Neuronal stem cell (in vitro differentiated cells): ENCODE data around the gene DNAAF2.

ENCODE experiments used
- DNase-seq: peaks from one replicate; pipeline ENCODE4 v3.0.0-alpha.2; 2013; ENCODE audit warnings: low spot score
- H2AFZ ChIP-seq: one replicate; pipeline ENCODE4 v1.6.1; 2013; ENCODE audit warnings: mild to moderate bottlenecking, low read length, inconsistent platforms
- H2AK5ac ChIP-seq: 2 replicates; pipeline ENCODE4 v1.6.1; 2013; ENCODE audit warnings: low read depth, mild to moderate bottlenecking, inconsistent platforms, low read length, moderate library complexity, mixed read lengths
- H2BK120ac ChIP-seq: 2 replicates; pipeline ENCODE4 v1.6.1; 2013; ENCODE audit warnings: low read depth, mild to moderate bottlenecking, inconsistent platforms, low read length, moderate library complexity, mixed read lengths
- H2BK12ac ChIP-seq: one replicate; pipeline ENCODE4 v1.6.1; 2013; ENCODE audit warnings: low read length, inconsistent platforms
- H2BK15ac ChIP-seq: 2 replicates; pipeline ENCODE4 v1.6.1; 2013; ENCODE audit warnings: mild to moderate bottlenecking, low read length, inconsistent platforms, mixed read lengths
- H2BK5ac ChIP-seq: one replicate; pipeline ENCODE4 v1.6.1; 2013; ENCODE audit warnings: inconsistent platforms, mild to moderate bottlenecking, low read length, moderate library complexity
- H3K14ac ChIP-seq: one replicate; pipeline ENCODE4 v1.6.1; 2013; ENCODE audit warnings: low read length, inconsistent platforms
- H3K18ac ChIP-seq: 2 replicates; pipeline ENCODE4 v1.6.1; 2013; ENCODE audit warnings: low read length, inconsistent platforms
- H3K23ac ChIP-seq: 2 replicates; pipeline ENCODE4 v1.6.1; 2013; ENCODE audit warnings: low read depth, mild to moderate bottlenecking, mixed read lengths, low read length, inconsistent platforms; ENCODE audit not compliant: poor library complexity
- H3K27ac ChIP-seq: replicated peaks from 3 replicates; pipeline ENCODE4 v1.5.1; 2013; ENCODE audit warnings: low read length, inconsistent platforms
- H3K27me3 ChIP-seq, 3 experiments: 2 replicates each; pipeline ENCODE4 v1.6.1; 2013; ENCODE audit warnings: low read length in 3 of 3, mild to moderate bottlenecking in 2 of 3, inconsistent platforms in 1 of 3, low read depth in 1 of 3, mixed read lengths in 1 of 3, moderate library complexity in 1 of 3; ENCODE audit not compliant: control insufficient read depth in 3 of 3, insufficient read depth in 3 of 3
- H3K36me3 ChIP-seq, 2 donors: replicated peaks in 1 of 2; 2 replicates each; pipeline ENCODE4 v1.6.1; 2013; ENCODE audit warnings: low read length in 2 of 2; ENCODE audit not compliant: control insufficient read depth in 2 of 2, insufficient read depth in 2 of 2
- H3K4ac ChIP-seq: 2 replicates; pipeline ENCODE4 v1.6.1; 2013; ENCODE audit warnings: inconsistent platforms, mild to moderate bottlenecking, low read length, moderate library complexity
- H3K4me1 ChIP-seq, 2 donors: 1 replicate in 1 of 2; 2 replicates in 1 of 2; pipeline ENCODE4 v1.6.1; 2013; ENCODE audit warnings: low read length in 2 of 2, low read depth in 1 of 2; ENCODE audit not compliant: control insufficient read depth in 2 of 2, insufficient read depth in 1 of 2
- H3K4me2 ChIP-seq: one replicate; pipeline ENCODE4 v1.6.1; 2013; ENCODE audit warnings: mild to moderate bottlenecking, low read length, inconsistent platforms; ENCODE audit not compliant: insufficient read depth, poor library complexity, severe bottlenecking
- H3K4me3 ChIP-seq, 2 donors: 2 replicates each; pipeline ENCODE4 v1.5.1; 2013; ENCODE audit warnings: low read length in 2 of 2, mild to moderate bottlenecking in 2 of 2, inconsistent platforms in 1 of 2, moderate library complexity in 1 of 2
- H3K79me1 ChIP-seq: one replicate; pipeline ENCODE4 v1.6.1; 2013; ENCODE audit warnings: low read depth, mild to moderate bottlenecking, inconsistent platforms, low read length, moderate library complexity
- H3K9ac ChIP-seq: one replicate; pipeline ENCODE4 v1.6.1; 2013; ENCODE audit warnings: mild to moderate bottlenecking, low read depth, low read length, inconsistent platforms; ENCODE audit not compliant: poor library complexity
- H3K9me3 ChIP-seq, 2 donors: replicated peaks in 1 of 2; 2 replicates each; pipeline versions ENCODE3 to v1.6.1; 2013; ENCODE audit warnings: low read length in 2 of 2, mild to moderate bottlenecking in 2 of 2, inconsistent platforms in 1 of 2, low read depth in 1 of 2, mixed read lengths in 1 of 2, moderate library complexity in 1 of 2; ENCODE audit not compliant: control insufficient read depth in 2 of 2, insufficient read depth in 1 of 2
- H4K8ac ChIP-seq: one replicate; pipeline ENCODE4 v1.6.1; 2013; ENCODE audit warnings: low read depth, mild to moderate bottlenecking, inconsistent platforms, low read length, moderate library complexity
- H4K91ac ChIP-seq: one replicate; pipeline ENCODE4 v1.6.1; 2013; ENCODE audit warnings: low read length, low read depth, mild to moderate bottlenecking, inconsistent platforms; ENCODE audit not compliant: poor library complexity
- WGBS, 2 donors: extraction: QIAGEN DNeasy Blood & Tissue Kit; methylation state at CpG; one replicate each; pipeline ENCODE4 v1.1.7; 2013; ENCODE audit warnings: missing lambda C conversion rate in 2 of 2, mixed read lengths in 1 of 2; ENCODE audit not compliant: insufficient read length in 2 of 2, insufficient replicate concordance in 1 of 2; ENCODE audit errors: extremely low coverage in 2 of 2; 5-methylcytosine and 5-hydroxymethylcytosine counted together

The DNAAF2 gene

GRCh38 chr14:49621114-49621881 lies 13.7 kb downstream of the DNAAF2 start:
- peak overlapping the region; percentile 86 for H3K14ac ChIP-seq
- no peak overlapping the region for H4K8ac ChIP-seq
- H2BK15ac ChIP-seq, result peak overlapping the region; percentile 92
- peaks cover 2 to 15% of the 10 kb centered on the region in 2 donors for H3K4me1 ChIP-seq
- H3K36me3 ChIP-seq, result peaks cover 6 to 77% of the 10 kb centered on the region in 2 donors
- H4K91ac ChIP-seq, result no peak overlapping the region
- no peak for DNase-seq
- peak overlapping the region; percentile 76 to 98 for H3K4me3 ChIP-seq
- no peak overlapping the region for H2BK12ac ChIP-seq
- no CpG with 5 or more reads among the region's 65 CpGs for WGBS, 2 donors
- H2AK5ac ChIP-seq, result peak overlapping the region; percentile 66
- H3K9me3 ChIP-seq, result no peaks in the 10 kb centered on the region
- peak overlapping the region; percentile 85 for H3K4me2 ChIP-seq
- no peaks in the 10 kb centered on the region for H3K27me3 ChIP-seq
- peak overlapping the region; percentile 61 for H2BK120ac ChIP-seq
- peak overlapping the region; percentile 99 for H3K23ac ChIP-seq
- peak overlapping the region; percentile 99 for H3K9ac ChIP-seq
- peak overlapping the region; percentile 91 for H3K27ac ChIP-seq
- H3K4ac ChIP-seq, result no peak overlapping the region
- peak overlapping the region; percentile 98 for H3K18ac ChIP-seq
- peak overlapping the region; percentile 96 for H2BK5ac ChIP-seq
- peaks cover 4% of the 10 kb centered on the region for H3K79me1 ChIP-seq
- H2AFZ ChIP-seq, result peak overlapping the region; percentile 95

GRCh38 chr14:49620182-49621113 lies 14.6 kb downstream of the DNAAF2 start, which contains the start of the genes MGAT2 and RPL36AL:
Gene MGAT2, plus strand, starts transcription at chr14:49620799. Its CDS starts 470 bp downstream, at chr14:49621269.
Gene RPL36AL, minus strand, starts transcription at chr14:49620626. Its CDS starts 1,522 bp downstream, at chr14:49619104.
- DNase-seq, result peak; percentile 97
- H3K79me1 ChIP-seq, result peaks cover 4% of the 10 kb centered on the region
- WGBS, 2 donors, result no CpG with 5 or more reads among the region's 85 CpGs

GRCh38 chr14:49619730-49620129 lies 15.3 kb downstream of the DNAAF2 start:
- WGBS, 2 donors, result no CpG with 5 or more reads among the region's 11 CpGs
- H2BK15ac ChIP-seq, result no peak overlapping the region
- no peak overlapping the region for H4K91ac ChIP-seq
- no peaks in the 10 kb centered on the region for H3K9me3 ChIP-seq
- no peak overlapping the region for H2AK5ac ChIP-seq
- no peak overlapping the region for H3K9ac ChIP-seq
- H2BK12ac ChIP-seq, result no peak overlapping the region
- no peak for DNase-seq
- H3K14ac ChIP-seq, result no peak overlapping the region
- H2AFZ ChIP-seq, result peak overlapping the region; percentile 95
- H3K4ac ChIP-seq, result no peak overlapping the region
- peak overlapping the region; percentile 50 for H3K4me2 ChIP-seq
- no peaks in the 10 kb centered on the region for H3K27me3 ChIP-seq
- no peak overlapping the region for H4K8ac ChIP-seq
- peaks cover 8 to 77% of the 10 kb centered on the region in 2 donors for H3K36me3 ChIP-seq
- H2BK120ac ChIP-seq, result no peak overlapping the region
- no peak overlapping the region for H3K27ac ChIP-seq
- peaks cover 4% of the 10 kb centered on the region for H3K79me1 ChIP-seq
- H2BK5ac ChIP-seq, result no peak overlapping the region
- no peak overlapping the region for H3K18ac ChIP-seq
- no peak overlapping the region for H3K23ac ChIP-seq
- peaks cover 2 to 15% of the 10 kb centered on the region in 2 donors for H3K4me1 ChIP-seq
- H3K4me3 ChIP-seq, result peak overlapping the region; percentile 76 to 88

More at GRCh38 chr14:49620182-49621113, 14.6 kb downstream of the DNAAF2 start, which contains the start of the genes MGAT2 and RPL36AL:
- H3K9ac ChIP-seq, result peak within 1 kb of the TSS; percentile 99
- H2AFZ ChIP-seq, result peak within 1 kb of the TSS; percentile 95
- H2BK12ac ChIP-seq, result no peak within 1 kb of the TSS
- no peaks in the 10 kb centered on the region for H3K9me3 ChIP-seq
- H3K27me3 ChIP-seq, result no peaks in the 10 kb centered on the region
- H4K8ac ChIP-seq, result no peak within 1 kb of the TSS
- H4K91ac ChIP-seq, result no peak within 1 kb of the TSS
- no peak within 1 kb of the TSS for H3K4ac ChIP-seq
- peak within 1 kb of the TSS; percentile 66 for H2AK5ac ChIP-seq
- H2BK5ac ChIP-seq, result peak within 1 kb of the TSS; percentile 96
- peak within 1 kb of the TSS; percentile 98 for H3K18ac ChIP-seq
- H3K14ac ChIP-seq, result peak within 1 kb of the TSS; percentile 86
- peaks cover 2 to 15% of the 10 kb centered on the region in 2 donors for H3K4me1 ChIP-seq
- peak within 1 kb of the TSS; percentile 85 for H3K4me2 ChIP-seq
- peak within 1 kb of the TSS; percentile 99 for H3K23ac ChIP-seq
- peak within 1 kb of the TSS; percentile 61 for H2BK120ac ChIP-seq
- peak within 1 kb of the TSS; percentile 92 for H2BK15ac ChIP-seq
- H3K4me3 ChIP-seq, result peak within 1 kb of the TSS; percentile 76 to 98
- H3K36me3 ChIP-seq, result peaks cover 8 to 77% of the 10 kb centered on the region in 2 donors
- H3K27ac ChIP-seq, result peak within 1 kb of the TSS; percentile 91
